AG04450 (cell line): ENCODE measurements around the gene GPC6. TPM values are rescaled to one million over a fixed set of nuclear protein-coding genes. Genes with fewer than 3 reads are reported as not detected.

Experiments used
- CTCF ChIA-PET: fragments of 300-600, 350-600 bp; formaldehyde crosslinking; extraction: SDS; loops from one replicate; lab custom pipeline; 2022; ENCODE audit warnings: antibody characterized with exemption, inconsistent platforms; lab: Charles Lee
- POLR2A ChIA-PET: fragments of 350-600 bp; formaldehyde crosslinking; extraction: SDS; loops from one replicate; lab custom pipeline; 2021; ENCODE audit warnings: antibody characterized with exemption, inconsistent platforms; lab: Yijun Ruan, JAX
- DNase-seq: peaks from one replicate; pipeline ENCODE4 v3.0.0-alpha.2; 2011; ENCODE audit warnings: low read depth, low spot score
- H3K27ac ChIP-seq: one replicate; pipeline ENCODE4 v1.5.1; 2012; ENCODE audit warnings: low read depth, low read length, control low read depth
- H3K27me3 ChIP-seq: one replicate; pipeline ENCODE4 v1.6.0; 2012; ENCODE audit warnings: low read length; ENCODE audit not compliant: control insufficient read depth, insufficient read depth
- H3K4me3 ChIP-seq: 2 replicates; pipeline ENCODE4 v1.5.1; 2011; ENCODE audit warnings: mild to moderate bottlenecking, low read depth, low read length, control low read depth
- H3K9me3 ChIP-seq: 2 replicates; pipeline ENCODE4 v1.5.1; 2012; ENCODE audit warnings: low read length; ENCODE audit not compliant: control insufficient read depth, insufficient read depth
- CTCF ChIP-seq: IDR thresholded peaks from 2 replicates; pipeline ENCODE4 v1.5.1; 2011; ENCODE audit warnings: low read depth, low read length, control low read depth, inconsistent platforms
- polyA plus RNA-seq: library from polyadenylated mRNA; depleted of rRNA; stranded (reverse); fragments of >200 nt; gene quantifications from 2 replicates; pipeline ENCODE4 v1.2.3, GENCODE V29; 2011

Gene GPC6
- polyA plus RNA-seq, 1 experiment: 40.4 TPM

- H3K27me3 ChIP-seq: no peaks in the 10 kb centered on the region
- H3K9me3 ChIP-seq: no peaks in the 10 kb centered on the region
- no peak for TF ChIP-seq CTCF
- DNase-seq: no peak
- H3K27ac ChIP-seq: no peak overlapping the region
- H3K4me3 ChIP-seq: no peak overlapping the region
- ChIA-PET POLR2A (no interaction called here), CTCF (no interaction called here)
These were observed 191.8 kb downstream of the GPC6 start for GRCh38 chr13:93418398-93418797.

- H3K27ac ChIP-seq: no peak overlapping the region
- CTCF ChIA-PET: interaction anchor here (1.5 kb wide), 1 partner anchor 9 kb away, joined by 3 read pairs; no protein-coding TSS in a partner anchor
- no peak for DNase-seq
- no peak overlapping the region for H3K4me3 ChIP-seq
- POLR2A ChIA-PET: no interaction called here
- H3K27me3 ChIP-seq: no peaks in the 10 kb centered on the region
- TF ChIP-seq CTCF: no peak
- H3K9me3 ChIP-seq: no peaks in the 10 kb centered on the region
These were observed 193.6 kb downstream of the GPC6 start for GRCh38 chr13:93420206-93420605.

GRCh38 chr13:93420887-93421286, 194.3 kb downstream of the GPC6 start:
- no peak for DNase-seq
- no peak for TF ChIP-seq CTCF
- CTCF ChIA-PET: no interaction called here

GRCh38 chr13:93422980-93423543, 196.5 kb downstream of the GPC6 start:
- Histone ChIP-seq H3K27ac (no peak overlapping the region), H3K27me3 (no peaks in the 10 kb centered on the region), H3K9me3 (no peaks in the 10 kb centered on the region), H3K4me3 (no peak overlapping the region)
- ChIA-PET CTCF (interaction anchor here (1.4 kb wide), 1 partner anchor 12 kb away, joined by 3 read pairs; no protein-coding TSS in a partner anchor), POLR2A (no interaction called here)
- no peak for DNase-seq
- TF ChIP-seq CTCF: no peak

More at GRCh38 chr13:93420887-93421286, 194.3 kb downstream of the GPC6 start:
- POLR2A ChIA-PET: no interaction called here
- Histone ChIP-seq H3K4me3 (no peak overlapping the region), H3K9me3 (no peaks in the 10 kb centered on the region), H3K27me3 (no peaks in the 10 kb centered on the region), H3K27ac (no peak overlapping the region)

GRCh38 chr13:93425411-93425810, 198.8 kb downstream of the GPC6 start:
- CTCF ChIA-PET: no interaction called here
- POLR2A ChIA-PET: no interaction called here
- no peak for TF ChIP-seq CTCF
- Histone ChIP-seq H3K4me3 (no peak overlapping the region), H3K27ac (no peak overlapping the region), H3K27me3 (no peaks in the 10 kb centered on the region), H3K9me3 (no peaks in the 10 kb centered on the region)
- DNase-seq: no peak
